ENCODE data around the gene GJB2. TPM values are rescaled to one million over a fixed set of nuclear protein-coding genes. Genes with fewer than 3 reads are reported as not detected.
"Not testable (repeated sequence)": the region's sequence is repeated elsewhere in the genome, so short reads cannot be mapped to it uniquely, and the experiment has no call there.

The GJB2 gene
- total RNA-seq, 1 donor from 2014 or later, result not detected

GRCh38 chr13:20156702-20157101 lies 36.0 kb downstream of the GJB2 start:
- TF ChIP-seq, protein P1, sequence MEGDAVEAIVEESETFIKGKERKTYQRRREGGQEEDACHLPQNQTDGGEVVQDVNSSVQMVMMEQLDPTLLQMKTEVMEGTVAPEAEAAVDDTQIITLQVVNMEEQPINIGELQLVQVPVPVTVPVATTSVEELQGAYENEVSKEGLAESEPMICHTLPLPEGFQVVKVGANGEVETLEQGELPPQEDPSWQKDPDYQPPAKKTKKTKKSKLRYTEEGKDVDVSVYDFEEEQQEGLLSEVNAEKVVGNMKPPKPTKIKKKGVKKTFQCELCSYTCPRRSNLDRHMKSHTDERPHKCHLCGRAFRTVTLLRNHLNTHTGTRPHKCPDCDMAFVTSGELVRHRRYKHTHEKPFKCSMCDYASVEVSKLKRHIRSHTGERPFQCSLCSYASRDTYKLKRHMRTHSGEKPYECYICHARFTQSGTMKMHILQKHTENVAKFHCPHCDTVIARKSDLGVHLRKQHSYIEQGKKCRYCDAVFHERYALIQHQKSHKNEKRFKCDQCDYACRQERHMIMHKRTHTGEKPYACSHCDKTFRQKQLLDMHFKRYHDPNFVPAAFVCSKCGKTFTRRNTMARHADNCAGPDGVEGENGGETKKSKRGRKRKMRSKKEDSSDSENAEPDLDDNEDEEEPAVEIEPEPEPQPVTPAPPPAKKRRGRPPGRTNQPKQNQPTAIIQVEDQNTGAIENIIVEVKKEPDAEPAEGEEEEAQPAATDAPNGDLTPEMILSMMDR (conservative IDR thresholded peaks at IDR 0.05), result no peak
- Mint-ChIP-seq H3K4me1 (peaks cover 9% of the 10 kb centered on the region), H3K36me3 (ENCODE audit: low read depth) (no peaks in the 10 kb centered on the region), H3K27me3 (ENCODE audit: low read depth) (peaks cover 79% of the 10 kb centered on the region), H3K4me3 (no peak overlapping the region), H3K27ac (ENCODE audit: unreplicated experiment) (no peak overlapping the region), H3K9me3 (no peaks in the 10 kb centered on the region)
- no peak for DNase-seq (ENCODE audit: low read depth, low spot score)

DNA sequence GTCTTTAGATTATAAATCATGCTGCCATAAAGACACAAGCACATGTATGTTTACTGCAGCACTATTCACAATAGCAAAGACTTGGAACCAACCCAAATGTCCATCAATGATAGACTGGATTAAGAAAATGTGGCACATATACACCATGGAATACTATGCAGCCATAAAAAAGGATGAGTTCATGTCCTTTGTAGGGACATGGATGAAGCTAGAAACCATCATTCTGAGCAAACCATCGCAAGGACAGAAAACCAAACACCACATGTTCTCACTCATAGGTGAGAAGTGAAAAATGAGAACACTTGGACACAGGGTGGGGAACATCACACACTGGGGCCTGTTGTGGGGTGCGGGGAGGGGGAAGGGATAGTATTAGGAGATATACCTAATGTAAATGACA lies 39.4 kb downstream of the GJB2 start:
- not testable (repeated sequence) for H3K4me1 Mint-ChIP-seq; H3K9me3 Mint-ChIP-seq; H3K4me3 Mint-ChIP-seq; H3K27ac Mint-ChIP-seq (ENCODE audit: unreplicated experiment); H3K36me3 Mint-ChIP-seq (ENCODE audit: low read depth); DNase-seq (ENCODE audit: low read depth, low spot score)
- H3K27me3 Mint-ChIP-seq (ENCODE audit: low read depth), result peaks cover 58% of the 10 kb centered on the region

DNA sequence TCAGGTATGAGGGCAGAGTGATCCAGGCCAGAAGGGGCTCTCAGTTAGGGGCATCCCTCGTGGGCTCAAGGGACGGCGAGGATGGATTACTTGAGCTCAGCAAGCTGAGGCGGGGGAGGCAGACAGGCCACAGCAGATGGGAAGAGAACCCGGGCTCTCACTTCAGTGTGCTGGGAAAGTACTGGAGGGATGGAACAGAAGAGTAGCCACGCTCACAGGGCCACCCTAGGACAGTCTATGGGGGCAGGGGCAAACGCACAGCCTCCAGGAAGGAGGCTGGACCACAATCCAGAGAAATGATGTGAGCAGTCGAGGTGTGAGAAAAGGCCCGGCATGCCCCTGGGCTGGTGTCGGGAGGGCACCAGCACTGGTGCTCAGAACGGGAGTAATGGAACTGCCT lies 41.1 kb downstream of the GJB2 start:
- no peak for DNase-seq (ENCODE audit: low read depth, low spot score)
- H3K27me3 Mint-ChIP-seq (ENCODE audit: low read depth), result peaks cover 45% of the 10 kb centered on the region
- TF ChIP-seq, protein P1 (conservative IDR thresholded peaks at IDR 0.05), result no peak

DNA sequence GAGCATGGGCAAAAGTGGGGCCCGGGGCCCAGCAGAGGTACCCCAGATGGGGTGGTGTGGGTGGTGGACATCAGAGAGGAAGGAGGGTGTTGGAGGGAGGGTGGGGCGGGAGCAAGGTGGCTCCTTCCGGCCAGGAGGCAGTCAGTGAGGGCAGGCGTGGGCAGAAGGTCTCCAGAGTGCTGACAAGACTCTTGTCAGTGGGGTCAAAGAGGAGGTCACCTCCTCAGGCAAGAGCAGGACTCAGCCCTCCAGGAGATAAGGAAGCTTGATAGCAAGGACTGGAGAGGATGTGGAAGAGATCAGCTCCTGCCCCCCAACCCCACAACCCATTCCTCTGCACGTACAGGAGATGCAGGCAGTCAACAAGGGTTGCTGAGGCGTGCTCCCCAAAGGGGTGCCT lies 41.7 kb downstream of the GJB2 start:
- peaks cover 10% of the 10 kb centered on the region for H3K4me1 Mint-ChIP-seq
- no peak overlapping the region for H3K4me3 Mint-ChIP-seq
- H3K9me3 Mint-ChIP-seq, result no peaks in the 10 kb centered on the region
- peaks cover 39% of the 10 kb centered on the region for H3K27me3 Mint-ChIP-seq (ENCODE audit: low read depth)
- TF ChIP-seq, protein P1 (conservative IDR thresholded peaks at IDR 0.05), result no peak
- H3K27ac Mint-ChIP-seq (ENCODE audit: unreplicated experiment), result no peak overlapping the region
- no peak for DNase-seq (ENCODE audit: low read depth, low spot score)
- no peaks in the 10 kb centered on the region for H3K36me3 Mint-ChIP-seq (ENCODE audit: low read depth)

More for the DNA sequence above, 41.1 kb downstream of the GJB2 start:
- Mint-ChIP-seq H3K27ac (ENCODE audit: unreplicated experiment) (no peak overlapping the region), H3K36me3 (ENCODE audit: low read depth) (no peaks in the 10 kb centered on the region), H3K9me3 (no peaks in the 10 kb centered on the region), H3K4me1 (peaks cover 10% of the 10 kb centered on the region), H3K4me3 (no peak overlapping the region)

DNA sequence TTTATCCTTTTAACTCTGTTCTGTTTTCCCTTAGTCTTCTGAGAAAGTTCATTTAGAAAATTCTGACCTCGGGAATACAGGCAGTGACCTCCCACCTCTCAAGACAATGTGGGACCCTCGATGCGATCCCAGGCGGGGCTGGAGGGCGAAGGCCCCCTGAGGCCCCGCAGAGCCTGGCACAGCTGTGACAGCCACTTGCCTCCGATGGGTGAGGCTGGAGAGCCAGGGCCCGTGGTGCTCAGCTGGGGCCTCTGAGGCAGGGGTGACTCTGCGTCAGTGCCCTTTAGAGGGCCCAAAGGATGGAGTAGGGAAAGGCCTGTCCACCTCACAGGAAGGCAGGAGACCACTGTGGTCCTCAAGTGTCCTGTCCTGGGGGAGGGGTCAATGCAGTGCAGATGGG lies 42.2 kb downstream of the GJB2 start:
- DNase-seq (ENCODE audit: low read depth, low spot score), result no peak
- TF ChIP-seq, protein P1 (conservative IDR thresholded peaks at IDR 0.05), result no peak
- Mint-ChIP-seq H3K4me3 (no peak overlapping the region), H3K27ac (ENCODE audit: unreplicated experiment) (no peak overlapping the region), H3K9me3 (no peaks in the 10 kb centered on the region), H3K36me3 (ENCODE audit: low read depth) (no peaks in the 10 kb centered on the region), H3K4me1 (peaks cover 10% of the 10 kb centered on the region), H3K27me3 (ENCODE audit: low read depth) (peaks cover 36% of the 10 kb centered on the region)

- H3K27me3 Mint-ChIP-seq (ENCODE audit: low read depth), result peaks cover 32% of the 10 kb centered on the region
- H3K27ac Mint-ChIP-seq (ENCODE audit: unreplicated experiment), result no peak overlapping the region
- no peak overlapping the region for H3K4me3 Mint-ChIP-seq
- no peak for DNase-seq (ENCODE audit: low read depth, low spot score)
- no peaks in the 10 kb centered on the region for H3K9me3 Mint-ChIP-seq
- no peaks in the 10 kb centered on the region for H3K36me3 Mint-ChIP-seq (ENCODE audit: low read depth)
- H3K4me1 Mint-ChIP-seq, result peaks cover 10% of the 10 kb centered on the region
- TF ChIP-seq, protein P1 (conservative IDR thresholded peaks at IDR 0.05), result no peak
Observed at GRCh38 chr13:20149762-20150161, 43.0 kb downstream of the GJB2 start.

All from neural crest cell (in vitro differentiated cells).